CD4-positive, alpha-beta T cell treated with Interleukin-1 beta for 1 hour (primary cell): ENCODE results near the gene SNUPN.
"Not testable (repeated sequence)": the region's sequence is repeated elsewhere in the genome, so short reads cannot be mapped to it uniquely, and the experiment has no call there.

Experiments used
- DNase-seq, 2 donors: peaks; one replicate each; pipeline ENCODE4 v3.0.0-alpha.2; 2020 to 2022

The SNUPN gene

DNA sequence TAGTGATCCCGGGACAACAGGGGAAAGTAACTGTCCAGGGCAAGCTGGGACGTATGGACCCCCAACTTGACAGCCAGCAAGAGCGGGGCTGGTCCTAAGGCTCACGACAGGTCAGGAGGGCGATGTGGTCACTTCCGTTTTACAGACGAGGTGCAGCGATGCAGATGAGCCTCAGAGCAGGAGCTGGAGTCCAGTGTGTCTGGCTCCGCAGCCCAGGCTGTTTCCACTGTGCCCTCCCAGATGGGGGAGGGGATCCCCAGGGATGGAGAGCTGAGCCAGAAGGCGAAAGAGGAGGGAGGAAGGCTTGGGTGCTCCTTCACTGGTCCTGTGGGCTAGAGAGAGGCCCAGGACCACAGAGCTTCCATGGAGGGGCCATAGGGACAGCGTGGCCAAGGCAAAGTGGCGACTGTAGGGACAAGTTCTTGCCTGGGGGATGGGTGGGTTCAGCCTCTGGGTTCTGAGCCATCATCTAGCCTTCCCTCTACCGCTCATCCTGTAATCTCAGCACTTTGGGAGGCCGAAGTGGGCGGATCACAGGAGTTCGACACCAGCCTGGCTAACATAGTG, 27.9 kb upstream of the SNUPN start:
- DNase-seq = no peak

- no peak for DNase-seq
These were observed 26.5 kb upstream of the SNUPN start for GRCh38 chr15:75651810-75652543.

DNA sequence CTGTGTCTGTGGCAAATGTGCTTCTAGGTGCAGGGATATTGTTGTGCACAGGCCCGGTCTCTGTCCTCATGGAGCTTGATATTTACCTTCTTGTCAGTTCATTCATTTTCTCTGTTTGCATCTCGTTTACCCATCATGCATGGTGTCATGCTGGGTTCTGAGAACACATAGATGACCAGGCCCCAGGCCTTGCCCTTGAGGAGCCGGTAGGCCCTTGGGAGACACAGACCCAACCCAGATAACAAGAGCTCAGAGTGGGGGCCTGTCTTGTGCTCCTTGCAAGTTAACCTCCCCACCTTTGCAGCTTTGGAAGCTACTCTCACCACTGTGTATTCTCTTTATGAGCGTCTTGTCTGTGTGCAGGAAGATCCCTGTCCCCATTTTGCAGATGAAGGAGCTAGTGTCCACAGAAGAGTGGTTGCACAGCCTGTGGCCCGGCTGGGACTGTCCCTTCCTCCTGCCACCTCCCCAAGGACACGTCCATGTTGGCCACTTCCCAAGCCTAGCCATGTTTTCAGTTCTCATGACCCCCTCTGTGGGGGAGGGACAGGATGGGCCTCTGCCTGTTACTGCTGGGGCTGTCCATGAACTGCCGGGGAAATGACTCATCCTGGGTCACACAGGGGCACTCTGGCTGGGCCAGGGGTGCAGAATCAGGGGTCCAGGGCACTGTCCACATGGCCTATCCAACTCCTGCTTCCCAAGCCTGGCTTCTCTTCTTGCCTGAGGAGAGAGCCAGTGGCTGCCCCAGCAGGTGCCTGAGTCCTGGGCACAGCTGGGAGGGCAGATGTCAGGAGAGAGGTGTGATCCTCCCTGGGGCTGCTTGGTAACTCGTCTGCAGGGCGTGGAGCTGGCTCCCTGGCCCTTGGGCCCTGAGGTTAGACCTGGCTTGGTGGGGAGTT, 25.6 kb upstream of the SNUPN start:
- no peak for DNase-seq

GRCh38 chr15:75649848-75650247, 24.3 kb upstream of the SNUPN start:
- DNase-seq = no peak

GRCh38 chr15:75649045-75649761, 23.7 kb upstream of the SNUPN start:
- DNase-seq = no peak

GRCh38 chr15:75648156-75649000, 22.9 kb upstream of the SNUPN start:
- DNase-seq = no peak

DNA sequence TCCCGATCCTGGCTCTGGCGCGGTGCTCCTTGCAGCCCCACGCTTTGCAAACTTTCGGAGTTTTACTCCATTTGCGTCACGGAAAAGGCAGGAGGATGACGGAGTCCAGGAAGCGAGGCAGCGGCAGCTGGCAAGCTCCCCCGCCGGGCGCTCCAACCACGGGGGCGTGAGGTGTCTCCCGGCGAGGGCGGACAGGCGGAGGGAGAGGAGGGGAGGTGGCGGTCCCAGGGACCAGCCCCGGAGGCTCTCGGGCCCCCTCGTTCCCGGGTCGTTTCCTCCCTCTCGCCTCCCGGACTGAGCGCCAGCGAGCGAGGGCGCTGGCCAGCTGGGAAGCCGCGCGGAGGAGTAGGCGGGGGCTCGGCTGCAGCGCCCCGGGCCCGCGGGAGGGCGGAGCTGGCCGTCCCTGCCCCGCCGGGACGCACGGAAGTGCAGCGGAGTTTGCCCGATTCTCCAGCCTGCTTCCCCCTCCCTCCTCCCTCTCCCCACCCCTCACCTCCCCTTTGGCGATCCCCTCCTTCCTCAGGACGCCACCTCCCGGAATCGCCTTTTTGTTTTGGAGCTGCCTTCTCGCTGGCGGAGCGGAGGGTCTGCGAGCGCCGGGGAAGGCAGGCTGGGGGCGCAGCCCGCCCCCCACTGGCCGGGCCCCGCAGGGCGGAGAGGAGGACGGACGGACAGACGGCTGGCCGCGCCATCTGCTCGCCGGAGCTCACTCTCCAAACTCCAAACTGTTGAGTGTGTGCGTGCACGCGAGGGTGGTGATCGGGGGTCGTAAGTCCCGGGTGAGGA, 22.0 kb upstream of the SNUPN start, which contains the start of gene SNX33:
Gene SNX33 (plus strand): TSS at position 543 of the 786 bp plus-strand sequence. CDS start 1,191 bp downstream, outside the sequence.
- peak; percentile 32 to 44 for DNase-seq

DNA sequence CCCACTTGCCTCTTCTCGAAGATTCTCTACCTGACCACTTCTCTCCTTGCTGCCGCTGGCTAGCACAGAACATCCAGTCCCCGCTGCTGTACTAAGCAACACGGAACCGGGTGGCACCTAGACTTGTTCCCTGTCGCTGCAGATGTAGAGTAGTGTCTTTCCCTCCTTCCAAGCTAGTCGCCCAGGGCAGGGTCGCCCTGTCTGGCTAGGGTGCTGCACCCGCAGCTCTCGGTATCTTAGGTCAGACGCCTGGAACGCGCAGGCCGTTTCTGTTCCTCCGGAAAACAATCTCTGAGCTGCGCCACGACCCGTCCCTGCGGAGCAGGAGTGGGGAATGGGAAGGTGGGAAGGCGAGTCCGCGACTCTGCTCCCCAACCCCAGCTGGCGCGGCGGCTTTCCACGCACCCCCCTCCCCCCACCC, 21.4 kb upstream of the SNUPN start:
- DNase-seq = no peak

- DNase-seq = no peak
These were observed 20.8 kb upstream of the SNUPN start for GRCh38 chr15:75646112-75646943.

DNA sequence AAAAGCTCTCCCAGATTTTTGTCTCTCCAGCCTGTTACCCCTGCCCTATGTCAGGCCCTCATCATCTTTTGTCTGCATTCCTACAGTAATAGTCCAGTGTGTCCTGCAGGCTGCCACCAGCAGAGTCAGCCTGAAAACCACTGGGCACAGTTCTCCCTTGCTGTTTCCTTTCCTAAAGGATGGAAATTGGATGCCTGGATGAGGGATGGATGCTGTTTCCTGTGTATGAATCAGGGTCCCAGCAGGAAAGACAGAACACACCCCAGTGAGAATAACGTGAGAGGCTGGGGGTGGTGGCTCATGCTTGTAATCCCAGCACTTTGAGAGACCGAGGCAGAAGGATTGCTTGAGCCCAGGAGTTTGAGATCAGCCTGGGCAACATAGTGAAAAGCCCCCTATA, 18.9 kb upstream of the SNUPN start:
- no peak for DNase-seq

DNA sequence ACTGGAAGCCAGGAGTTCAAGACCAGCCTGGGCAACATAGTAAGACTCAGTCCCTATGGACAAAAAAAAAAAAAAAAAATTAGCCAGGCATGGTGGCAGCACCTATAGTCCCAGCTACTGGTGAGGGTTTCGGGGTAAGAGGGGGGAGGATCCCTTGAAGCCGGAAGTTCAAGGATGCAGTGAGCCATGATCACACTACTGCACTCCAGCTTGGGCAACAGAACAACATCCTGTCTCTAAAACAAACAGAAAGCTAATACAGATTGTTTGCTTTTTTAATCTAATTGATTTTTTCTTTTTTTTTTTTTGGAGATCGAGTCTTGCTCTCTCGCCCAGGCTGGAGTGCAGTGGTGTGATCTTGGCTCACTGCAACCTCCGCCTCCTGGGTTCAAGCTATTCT, 16.1 kb upstream of the SNUPN start:
- DNase-seq = no peak

DNA sequence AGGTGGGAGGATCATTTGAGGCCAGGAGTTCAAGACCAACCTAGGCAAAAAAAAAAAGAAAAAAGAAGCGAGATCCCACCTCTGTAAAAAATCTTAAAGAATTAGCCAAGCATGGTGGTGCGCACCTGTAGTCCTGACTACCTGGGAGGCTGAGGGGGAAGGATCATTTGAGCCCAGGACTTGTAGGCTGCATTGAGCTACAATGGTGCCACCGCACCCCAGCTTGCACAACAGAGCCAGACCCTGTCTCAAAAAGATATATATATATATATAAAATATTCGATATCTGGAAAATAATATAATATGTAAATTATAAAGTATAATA, 15.6 kb upstream of the SNUPN start:
- no peak for DNase-seq

DNA sequence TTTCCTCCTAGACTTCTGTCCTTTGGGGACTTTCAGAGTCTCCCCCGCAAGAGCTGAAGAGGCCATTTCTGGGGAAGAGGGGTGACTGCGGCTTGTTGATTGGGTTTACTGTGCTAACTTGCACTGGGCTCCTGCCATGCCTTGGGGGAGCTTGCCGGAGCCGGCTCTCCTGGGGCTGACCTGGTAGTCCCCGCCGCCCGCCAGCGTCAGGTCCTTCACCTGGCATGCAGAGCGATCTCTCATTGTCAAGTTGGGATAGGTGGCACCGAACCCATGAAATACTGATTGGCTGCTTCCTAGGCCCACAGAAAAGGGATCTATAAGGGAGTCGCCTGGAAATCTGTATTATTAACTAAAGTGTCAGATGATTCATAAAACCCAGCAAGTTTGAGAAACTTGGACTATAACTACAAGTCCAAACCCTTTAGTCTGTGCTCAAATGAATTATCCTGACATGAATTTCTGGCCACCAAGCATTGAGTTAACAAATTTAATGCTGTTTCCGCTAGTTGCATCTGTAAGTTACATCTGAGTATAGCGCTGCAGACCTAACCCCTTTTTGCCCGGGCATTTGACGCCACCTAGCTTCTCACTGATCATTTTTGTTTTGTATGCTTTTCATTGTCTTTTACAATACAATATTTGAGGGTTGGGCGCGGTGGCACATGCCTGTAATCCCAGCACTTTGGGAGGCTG, 15.1 kb upstream of the SNUPN start:
- peak; percentile 53 to 70 for DNase-seq

DNA sequence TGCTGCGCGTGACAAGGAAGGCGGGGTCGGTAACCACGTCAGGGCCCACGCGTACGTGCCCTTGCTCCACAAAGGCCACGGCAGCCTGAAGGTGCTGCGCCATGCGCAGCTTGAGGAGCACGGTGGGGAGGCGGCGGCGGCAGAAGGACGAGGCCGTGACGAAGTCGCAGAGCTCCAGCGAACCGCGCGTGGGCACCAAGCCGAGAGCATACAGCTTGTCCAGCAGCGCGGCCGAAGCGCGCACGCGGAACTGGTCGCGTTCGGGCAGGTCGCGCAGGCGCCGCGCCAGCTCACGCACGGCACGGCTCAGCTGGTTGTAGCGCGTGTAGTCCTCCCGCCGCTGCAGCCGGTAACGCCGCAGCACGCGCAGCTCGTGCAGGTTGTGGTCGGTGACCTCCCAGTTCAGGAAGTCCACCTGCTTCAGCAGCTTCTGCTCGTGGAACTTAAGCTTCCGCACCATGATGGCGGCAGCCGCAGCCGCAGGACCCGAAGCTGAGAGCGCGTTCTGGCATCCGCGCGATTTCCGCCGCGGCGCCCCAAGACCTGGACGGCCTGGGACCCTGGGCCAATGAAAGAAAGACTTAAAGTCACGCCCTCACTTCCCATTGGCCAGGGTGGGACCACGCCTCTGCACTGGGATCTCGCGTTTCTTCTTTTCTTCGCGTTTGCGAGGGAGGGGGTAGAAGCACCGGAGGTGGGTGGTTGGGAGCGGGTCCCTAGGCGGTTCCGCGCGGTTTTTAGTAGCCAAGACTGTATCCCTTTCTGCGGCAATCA, 14.4 kb upstream of the SNUPN start, which contains the start of gene IMP3:
Gene IMP3 (minus strand): TSS at position 516 of the 774 bp plus-strand sequence. CDS start 56 bp downstream, at position 460.
- DNase-seq = peak; percentile 92 to 94

DNA sequence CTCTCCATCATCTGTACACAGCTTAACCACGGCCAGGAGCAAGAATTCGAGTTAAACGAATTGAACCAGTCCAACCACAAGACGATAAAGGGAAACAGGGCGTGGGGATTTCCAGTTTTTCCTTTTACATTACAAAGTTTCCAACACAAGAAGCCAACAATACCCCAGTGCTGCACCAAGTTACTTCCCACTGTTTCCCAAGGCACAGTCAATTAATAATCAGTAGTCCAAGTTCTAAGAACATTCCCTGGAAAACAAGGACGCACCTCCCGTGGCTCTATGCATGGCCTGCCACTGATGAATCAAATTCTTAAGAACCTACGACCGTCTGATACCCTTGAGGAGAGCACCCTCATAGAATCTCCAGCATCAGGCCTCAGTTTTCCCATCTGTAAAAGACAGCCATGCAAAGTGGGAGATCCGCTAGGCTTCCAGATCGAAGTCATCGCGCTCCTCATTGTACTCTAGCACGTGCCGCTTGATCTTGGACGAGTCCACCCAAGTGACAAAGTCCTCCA, 13.7 kb upstream of the SNUPN start:
- peak in 1 of 2 donors; percentile 15 for DNase-seq

DNA sequence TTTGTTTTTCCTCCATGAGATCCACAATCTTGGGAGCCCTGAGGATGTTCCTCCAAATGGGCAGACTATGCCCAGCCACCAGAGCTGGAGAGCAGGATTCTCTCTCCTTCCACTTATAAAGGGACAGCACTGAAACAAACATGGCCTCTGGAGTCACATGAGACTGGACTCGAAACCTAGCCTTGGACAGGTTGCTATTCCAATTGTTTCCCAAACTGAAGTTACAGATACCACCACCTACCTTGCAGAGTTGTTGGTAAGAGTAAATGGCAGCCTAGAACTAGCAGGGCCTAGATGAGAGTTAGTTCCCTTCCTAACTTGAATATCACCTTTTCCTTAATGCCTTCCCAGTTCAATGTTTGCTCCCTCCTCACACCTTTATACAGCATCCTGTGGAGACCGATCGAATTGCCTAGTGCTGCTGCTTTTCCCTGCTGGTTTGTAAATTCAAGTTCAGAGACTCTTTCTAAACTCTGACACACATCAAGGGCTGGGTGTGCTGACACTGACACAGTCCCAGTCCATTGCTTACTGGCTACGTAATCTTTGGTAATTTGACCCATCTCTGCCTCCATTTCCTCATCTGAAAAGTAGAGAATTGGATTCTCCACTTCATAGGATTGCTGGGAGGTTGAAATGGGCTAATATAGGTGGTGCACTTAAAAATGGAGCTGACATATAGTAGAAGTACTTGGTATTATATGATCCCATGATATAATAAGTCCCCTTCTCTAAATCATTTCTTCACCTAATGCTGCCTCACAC, 11.9 kb upstream of the SNUPN start:
- DNase-seq = no peak

DNA sequence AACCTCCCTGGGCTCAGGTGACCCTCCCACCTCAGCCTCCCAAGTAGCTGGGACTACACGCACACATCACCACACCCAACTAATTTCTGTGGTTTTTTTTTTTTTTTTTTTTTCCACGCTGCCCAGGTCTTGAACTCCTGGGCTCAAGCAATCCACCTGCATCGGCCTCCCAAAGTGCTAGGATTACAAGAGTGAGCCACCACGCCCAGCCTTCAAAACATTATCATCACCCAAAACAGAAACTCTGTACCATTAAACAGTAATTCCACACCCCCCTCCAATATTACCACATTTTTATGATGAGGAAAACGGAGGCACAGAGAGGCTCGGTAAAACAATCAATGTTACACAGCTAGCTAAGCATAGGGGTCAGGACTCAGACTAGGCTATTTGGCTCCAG, 10.5 kb upstream of the SNUPN start:
- DNase-seq = no peak

- not testable (repeated sequence) for DNase-seq
These were observed 8.4 kb upstream of the SNUPN start for GRCh38 chr15:75633922-75634321.
